Measurements from ENCODE around the gene TTC39C.

GRCh38 chr18:24127735-24128134 lies 113.2 kb downstream of the TTC39C start:
- TF ChIP-seq POLR2A (IDR thresholded peaks at IDR 0.05) (no peak), CTCF (IDR thresholded peaks at IDR 0.05) (no peak), POLR2AphosphoS5 (IDR thresholded peaks at IDR 0.05) (no peak)
